GM21423 (cell line): ENCODE data around the gene MMP1.
"Not testable (repeated sequence)": the region's sequence is repeated elsewhere in the genome, so short reads cannot be mapped to it uniquely, and the experiment has no call there.

ENCODE experiments used
- ATAC-seq: cut with Tn5 transposase; IDR thresholded peaks from one replicate; pipeline ENCODE4 v1.9.1; 2021; ENCODE audit warnings: mild to moderate bottlenecking, moderate library complexity; ENCODE audit not compliant: unreplicated experiment

Gene MMP1

DNA sequence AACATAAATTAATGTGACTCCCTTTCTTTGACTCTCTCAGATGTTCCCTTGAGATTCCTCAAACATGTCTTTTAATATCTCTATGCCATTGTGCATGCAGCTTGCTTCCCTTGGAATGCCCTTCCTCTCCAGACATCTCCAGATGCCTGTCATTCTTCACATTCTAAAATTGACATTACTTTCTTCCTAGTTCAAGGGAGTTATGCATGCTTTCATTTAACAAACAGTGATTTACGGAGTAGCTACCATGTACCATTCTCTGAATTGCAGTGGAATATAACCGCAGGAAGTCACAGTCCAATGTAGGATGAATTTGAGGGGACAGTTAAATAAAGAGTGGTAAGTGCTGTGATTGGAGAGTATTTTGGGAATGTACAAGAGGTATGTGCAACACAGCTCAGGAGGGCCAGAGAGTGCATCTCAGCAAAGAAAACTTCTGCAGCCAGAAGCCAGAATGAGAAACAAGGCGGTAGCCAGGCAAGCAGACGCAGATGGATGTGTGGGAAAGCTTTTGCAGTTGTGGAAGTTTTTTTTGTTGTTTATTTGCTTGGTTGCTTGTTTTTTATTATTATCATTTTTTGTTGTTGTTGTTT, 36.2 kb downstream of the MMP1 start:
- no peak for ATAC-seq

- ATAC-seq = no peak
These were observed 37.5 kb downstream of the MMP1 start for GRCh38 chr11:102760344-102761035.

- no peak for ATAC-seq
These were observed 40.0 kb downstream of the MMP1 start for GRCh38 chr11:102757823-102758549.

DNA sequence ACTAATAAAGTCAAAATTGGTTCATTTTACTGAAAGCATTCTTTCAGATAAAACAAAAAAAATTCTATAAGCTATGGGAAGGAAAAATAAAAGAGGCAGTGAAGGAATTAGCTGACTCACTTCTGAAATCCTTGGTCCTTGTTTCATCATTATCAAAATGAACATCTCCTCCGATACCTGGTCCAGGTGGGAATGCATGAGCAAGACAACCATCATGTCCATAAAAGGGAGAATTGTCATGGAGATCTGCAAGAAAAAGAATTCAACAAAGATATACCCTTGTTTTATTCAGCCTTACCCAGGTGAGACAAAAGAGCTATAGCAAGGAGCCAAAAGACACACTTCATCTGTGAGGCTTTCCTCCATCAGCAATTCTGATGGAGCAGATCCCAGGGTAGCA, 44.7 kb downstream of the MMP1 start:
- ATAC-seq = no peak

DNA sequence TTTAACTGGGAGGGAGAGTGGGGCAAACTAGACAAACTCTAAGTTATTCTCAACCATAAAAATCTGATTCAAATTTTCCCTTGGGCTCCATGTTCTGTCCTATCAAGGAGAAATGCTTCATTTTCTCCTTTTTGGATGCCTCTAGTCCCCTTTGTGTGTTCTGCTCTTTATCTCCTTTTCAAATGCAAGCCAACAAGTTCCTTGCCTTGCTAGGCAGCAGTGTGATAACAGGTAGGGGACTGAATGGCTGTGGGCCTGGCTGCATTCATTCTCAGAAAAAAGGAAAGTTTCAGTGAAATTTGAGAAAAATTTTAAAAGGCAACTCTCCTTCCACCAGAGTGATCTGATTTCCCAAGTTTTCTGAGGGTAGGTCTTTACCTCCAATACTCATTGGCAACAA, 46.3 kb downstream of the MMP1 start:
- ATAC-seq = no peak

GRCh38 chr11:102749101-102749722, 48.7 kb downstream of the MMP1 start:
- no peak for ATAC-seq

- ATAC-seq = not testable (repeated sequence)
These were observed 51.0 kb downstream of the MMP1 start for GRCh38 chr11:102746746-102747578.
